RCC 7860 (cell line): ENCODE measurements around the gene SH3PXD2B.
"Not testable (repeated sequence)": the region's sequence is repeated elsewhere in the genome, so short reads cannot be mapped to it uniquely, and the experiment has no call there.

ENCODE experiments used
- DNase-seq: peaks from one replicate; pipeline ENCODE4 v3.0.0-alpha.2; 2015; ENCODE audit warnings: low spot score
- FAIRE-seq: peaks from 2 replicates; lab custom pipeline; 2012; peaks lifted over from hg19 to GRCh38; lab: Jason Lieb, UNC

The SH3PXD2B gene

GRCh38 chr5:172403817-172404216, 50.5 kb downstream of the SH3PXD2B start:
- DNase-seq (no peak), FAIRE-seq (no peak)

- DNase-seq (no peak), FAIRE-seq (no peak)
These were observed 51.0 kb downstream of the SH3PXD2B start for GRCh38 chr5:172403189-172403796.

GRCh38 chr5:172402531-172403188, 51.7 kb downstream of the SH3PXD2B start:
- DNase-seq (no peak), FAIRE-seq (no peak)

GRCh38 chr5:172402031-172402430, 52.3 kb downstream of the SH3PXD2B start:
- not testable (repeated sequence) for FAIRE-seq, DNase-seq

- DNase-seq (no peak), FAIRE-seq (no peak)
These were observed 54.5 kb downstream of the SH3PXD2B start for GRCh38 chr5:172399826-172400225.

GRCh38 chr5:172399336-172399735, 55.0 kb downstream of the SH3PXD2B start:
- DNase-seq (no peak), FAIRE-seq (no peak)

GRCh38 chr5:172398645-172399044, 55.7 kb downstream of the SH3PXD2B start:
- not testable (repeated sequence) for DNase-seq, FAIRE-seq

- FAIRE-seq, DNase-seq: not testable (repeated sequence)
These were observed 57.3 kb downstream of the SH3PXD2B start for GRCh38 chr5:172396994-172397393.

- FAIRE-seq, result no peak
- DNase-seq, result no peak
These were observed 58.1 kb downstream of the SH3PXD2B start for GRCh38 chr5:172396220-172396619.

GRCh38 chr5:172395483-172395882, 58.8 kb downstream of the SH3PXD2B start:
- no peak for DNase-seq
- no peak for FAIRE-seq

- DNase-seq (no peak), FAIRE-seq (no peak)
These were observed 64.7 kb downstream of the SH3PXD2B start for GRCh38 chr5:172389578-172390112.

GRCh38 chr5:172388246-172388733, 66.0 kb downstream of the SH3PXD2B start:
- FAIRE-seq, result no peak
- DNase-seq, result no peak

- FAIRE-seq (no peak), DNase-seq (no peak)
These were observed 68.6 kb downstream of the SH3PXD2B start for GRCh38 chr5:172385707-172386106.

- FAIRE-seq (no peak), DNase-seq (no peak)
These were observed 69.2 kb downstream of the SH3PXD2B start for GRCh38 chr5:172385010-172385563.

- DNase-seq (no peak), FAIRE-seq (no peak)
These were observed 71.0 kb downstream of the SH3PXD2B start for GRCh38 chr5:172383191-172383802.

GRCh38 chr5:172380987-172381643, 73.2 kb downstream of the SH3PXD2B start:
- FAIRE-seq (no peak), DNase-seq (no peak)

GRCh38 chr5:172380301-172380986, 73.9 kb downstream of the SH3PXD2B start:
- FAIRE-seq, result no peak
- no peak for DNase-seq

GRCh38 chr5:172379481-172379880, 74.8 kb downstream of the SH3PXD2B start:
- no peak for DNase-seq
- no peak for FAIRE-seq

- no peak for FAIRE-seq
- no peak for DNase-seq
These were observed 76.5 kb downstream of the SH3PXD2B start for GRCh38 chr5:172377856-172378255.

GRCh38 chr5:172377438-172377837, 76.9 kb downstream of the SH3PXD2B start:
- no peak for DNase-seq
- no peak for FAIRE-seq
